Astrocyte (in vitro differentiated cells and primary cell): ENCODE measurements around the gene PELI2. TPM values are rescaled to one million over a fixed set of nuclear protein-coding genes. Genes with fewer than 3 reads are reported as not detected.
A peak's percentile ranks its signal among the peaks of the same experiment; 100 is the strongest.

ENCODE experiments used
- DNase-seq: peaks from one replicate; pipeline ENCODE4 v3.0.0-alpha.2; 2010; ENCODE audit warnings: low read depth
- FAIRE-seq: peaks from 2 replicates; lab custom pipeline; 2011; peaks lifted over from hg19 to GRCh38; lab: Jason Lieb, UNC
- H2AFZ ChIP-seq: 2 replicates; pipeline ENCODE4 v1.6.0; 2012; ENCODE audit warnings: low read depth, low read length, inconsistent platforms
- H3K27ac ChIP-seq: 2 replicates; pipeline ENCODE4 v1.5.1; 2011; ENCODE audit warnings: low read depth, low read length, inconsistent platforms
- H3K27me3 ChIP-seq: 2 replicates; pipeline ENCODE4 v1.6.0; 2011; ENCODE audit warnings: low read length, inconsistent platforms; ENCODE audit not compliant: insufficient read depth
- H3K36me3 ChIP-seq: 2 replicates; pipeline ENCODE4 v1.5.1; 2011; ENCODE audit warnings: low read length, inconsistent platforms; ENCODE audit not compliant: insufficient read depth
- H3K4me1 ChIP-seq: 2 replicates; pipeline ENCODE4 v1.5.1; 2011; ENCODE audit warnings: low read length, inconsistent platforms; ENCODE audit not compliant: insufficient read depth
- H3K4me2 ChIP-seq: 2 replicates; pipeline ENCODE4 v1.6.0; 2012; ENCODE audit warnings: low read length, inconsistent platforms
- H3K4me3 ChIP-seq: 2 replicates; pipeline ENCODE4 v1.5.1; 2011; ENCODE audit warnings: low read depth, mild to moderate bottlenecking, low read length, inconsistent platforms; ENCODE audit not compliant: insufficient read depth
- H3K79me2 ChIP-seq: 2 replicates; pipeline ENCODE4 v1.6.0; 2012; ENCODE audit warnings: mild to moderate bottlenecking, low read length, inconsistent platforms; ENCODE audit not compliant: insufficient read depth
- H3K9ac ChIP-seq: 2 replicates; pipeline ENCODE4 v1.6.0; 2012; ENCODE audit warnings: mild to moderate bottlenecking, low read length, inconsistent platforms
- H3K9me3 ChIP-seq: 2 replicates; pipeline ENCODE4 v1.5.1; 2012; ENCODE audit warnings: low read depth, mild to moderate bottlenecking, low read length, inconsistent platforms; ENCODE audit not compliant: insufficient read depth
- H4K20me1 ChIP-seq: 2 replicates; pipeline ENCODE4 v1.6.0; 2012; ENCODE audit warnings: low read length, inconsistent platforms; ENCODE audit not compliant: insufficient read depth
- H3K27ac Mint-ChIP-seq: one replicate; pipeline ENCODE4 v1.8.0; 2021; ENCODE audit warnings: mild to moderate bottlenecking, mixed read lengths; ENCODE audit not compliant: unreplicated experiment
- H3K27me3 Mint-ChIP-seq: one replicate; pipeline ENCODE4 v1.8.0; 2021; ENCODE audit warnings: low read depth, mixed read lengths; ENCODE audit not compliant: unreplicated experiment
- H3K36me3 Mint-ChIP-seq: one replicate; pipeline ENCODE4 v1.8.0; 2021; ENCODE audit warnings: low read depth, mixed read lengths; ENCODE audit not compliant: unreplicated experiment
- H3K4me1 Mint-ChIP-seq: one replicate; pipeline ENCODE4 v1.8.0; 2021; ENCODE audit warnings: low read depth, mixed read lengths; ENCODE audit not compliant: unreplicated experiment
- H3K4me3 Mint-ChIP-seq: one replicate; pipeline ENCODE4 v1.8.0; 2021; ENCODE audit warnings: mild to moderate bottlenecking, moderate library complexity, mixed read lengths; ENCODE audit not compliant: unreplicated experiment
- H3K9me3 Mint-ChIP-seq: one replicate; pipeline ENCODE4 v1.8.0; 2021; ENCODE audit warnings: mild to moderate bottlenecking, mixed read lengths; ENCODE audit not compliant: unreplicated experiment
- CTCF ChIP-seq: IDR thresholded peaks from 2 replicates; pipeline ENCODE4 v1.5.1; 2011; ENCODE audit warnings: low read depth, mild to moderate bottlenecking, inconsistent platforms, low read length, moderate library complexity; ENCODE audit not compliant: insufficient read depth
- EZH2 ChIP-seq: IDR thresholded peaks from 2 replicates; pipeline ENCODE4 v1.6.1; 2012; ENCODE audit warnings: mild to moderate bottlenecking, low read length, inconsistent platforms; ENCODE audit not compliant: insufficient read depth
- total RNA-seq: library from RNA; stranded (reverse); gene quantifications from 2 replicates; pipeline ENCODE4 v1.2.1, GENCODE V29; 2021

The PELI2 gene
- total RNA-seq, 1 donor from 2014 or later = 5.3 TPM

- Mint-ChIP-seq H3K4me3 (no peak overlapping the region), H3K36me3 (no peaks in the 10 kb centered on the region), H3K9me3 (no peaks in the 10 kb centered on the region), H3K4me1 (peaks cover 11% of the 10 kb centered on the region), H3K27me3 (no peaks in the 10 kb centered on the region), H3K27ac (no peak overlapping the region)
- Histone ChIP-seq H3K4me1 (peaks cover 27% of the 10 kb centered on the region), H3K9me3 (no peaks in the 10 kb centered on the region), H3K27me3 (no peaks in the 10 kb centered on the region), H2AFZ (no peak overlapping the region), H3K27ac (peak overlapping the region; percentile 93), H3K4me3 (no peak overlapping the region), H3K79me2 (peaks cover 3% of the 10 kb centered on the region), H3K4me2 (peak overlapping the region; percentile 68), H3K9ac (peak overlapping the region; percentile 57), H4K20me1 (no peaks in the 10 kb centered on the region), H3K36me3 (no peaks in the 10 kb centered on the region)
- DNase-seq (peak; percentile 29), FAIRE-seq (no peak)
- TF ChIP-seq CTCF (no peak), EZH2 (no peak)
Measured at GRCh38 chr14:56199982-56200577, 81.9 kb downstream of the PELI2 start.

GRCh38 chr14:56202256-56202655 is 84.0 kb downstream of the PELI2 start:
- H3K9me3 Mint-ChIP-seq = no peaks in the 10 kb centered on the region
- H3K4me1 ChIP-seq = peaks cover 21% of the 10 kb centered on the region
- H2AFZ ChIP-seq = no peak overlapping the region
- H3K27me3 Mint-ChIP-seq = no peaks in the 10 kb centered on the region
- no peak for FAIRE-seq
- H3K27ac Mint-ChIP-seq = no peak overlapping the region
- no peaks in the 10 kb centered on the region for H3K4me1 Mint-ChIP-seq
- H3K27me3 ChIP-seq = no peaks in the 10 kb centered on the region
- H3K4me2 ChIP-seq = no peak overlapping the region
- no peaks in the 10 kb centered on the region for H3K36me3 ChIP-seq
- H3K4me3 ChIP-seq = no peak overlapping the region
- no peak overlapping the region for H3K4me3 Mint-ChIP-seq
- H4K20me1 ChIP-seq = no peaks in the 10 kb centered on the region
- TF ChIP-seq EZH2 = no peak
- no peak for TF ChIP-seq CTCF
- H3K9ac ChIP-seq = no peak overlapping the region
- H3K36me3 Mint-ChIP-seq = no peaks in the 10 kb centered on the region
- no peak overlapping the region for H3K27ac ChIP-seq
- H3K9me3 ChIP-seq = no peaks in the 10 kb centered on the region
- peaks cover 3% of the 10 kb centered on the region for H3K79me2 ChIP-seq
- DNase-seq = no peak

GRCh38 chr14:56205881-56206280 is 87.7 kb downstream of the PELI2 start:
- Mint-ChIP-seq H3K9me3 (no peaks in the 10 kb centered on the region), H3K36me3 (no peaks in the 10 kb centered on the region), H3K27me3 (no peaks in the 10 kb centered on the region), H3K4me1 (peaks cover 8% of the 10 kb centered on the region), H3K27ac (no peak overlapping the region), H3K4me3 (no peak overlapping the region)
- H3K36me3 ChIP-seq = no peaks in the 10 kb centered on the region
- no peaks in the 10 kb centered on the region for H4K20me1 ChIP-seq
- no peak for FAIRE-seq
- peaks cover 11% of the 10 kb centered on the region for H3K4me1 ChIP-seq
- no peak for TF ChIP-seq EZH2
- no peak for TF ChIP-seq CTCF
- H3K9ac ChIP-seq = no peak overlapping the region
- no peak overlapping the region for H2AFZ ChIP-seq
- DNase-seq = no peak
- no peak overlapping the region for H3K4me2 ChIP-seq
- no peak overlapping the region for H3K27ac ChIP-seq
- no peaks in the 10 kb centered on the region for H3K9me3 ChIP-seq
- no peaks in the 10 kb centered on the region for H3K27me3 ChIP-seq
- no peak overlapping the region for H3K4me3 ChIP-seq
- H3K79me2 ChIP-seq = no peaks in the 10 kb centered on the region
